HFFc6 (cell line): Measurements from ENCODE around the gene CACNB3. TPM values are rescaled to one million over a fixed set of nuclear protein-coding genes. Genes with fewer than 3 reads are reported as not detected.

Experiments
- DNase-seq: peaks from one replicate; pipeline ENCODE4 v3.0.0-alpha.2; 2018
- H3K27ac Mint-ChIP-seq: 2 replicates; pipeline ENCODE4 v1.8.0; 2020; ENCODE audit warnings: mild to moderate bottlenecking, mixed read lengths
- H3K27me3 Mint-ChIP-seq: 2 replicates; pipeline ENCODE4 v1.8.0; 2021; ENCODE audit warnings: mild to moderate bottlenecking, moderate library complexity, mixed read lengths; ENCODE audit not compliant: insufficient read depth
- H3K36me3 Mint-ChIP-seq: 2 replicates; pipeline ENCODE4 v1.8.0; 2021; ENCODE audit warnings: low read depth, mixed read lengths
- H3K4me1 Mint-ChIP-seq: 2 replicates; pipeline ENCODE4 v1.8.0; 2020; ENCODE audit warnings: low read depth, mixed read lengths
- H3K4me3 Mint-ChIP-seq: 2 replicates; pipeline ENCODE4 v1.8.0; 2020; ENCODE audit warnings: mild to moderate bottlenecking, moderate library complexity, mixed read lengths
- H3K9me3 Mint-ChIP-seq: 2 replicates; pipeline ENCODE4 v1.8.0; 2020; ENCODE audit warnings: mild to moderate bottlenecking, mixed read lengths
- total RNA-seq, 6 experiments: library from RNA; stranded (reverse); fragmentation: NEBNext Ultra II Directional; extraction: Animal tissue kit (Norgen Biotek cat#: 25700); gene quantifications; 2 replicates in 1 of 6; 3 replicates in 5 of 6; pipeline ENCODE4 v1.2.3, GENCODE V29; 2021
- TF ChIP-seq, protein P1 (sequence below): fragments of 200-600 bp; sonication (generic); IDR thresholded peaks from 2 replicates; pipeline ENCODE4 v1.5.0; 2021; ENCODE audit warnings: antibody characterized with exemption, mild to moderate bottlenecking

The CACNB3 gene
- total RNA-seq, 6 experiments from 2014 or later = 32.3 to 44.4 (median 38.4) TPM

- no peak for DNase-seq
Observed at GRCh38 chr12:48816143-48816854, 2.0 kb upstream of the CACNB3 start.

DNA sequence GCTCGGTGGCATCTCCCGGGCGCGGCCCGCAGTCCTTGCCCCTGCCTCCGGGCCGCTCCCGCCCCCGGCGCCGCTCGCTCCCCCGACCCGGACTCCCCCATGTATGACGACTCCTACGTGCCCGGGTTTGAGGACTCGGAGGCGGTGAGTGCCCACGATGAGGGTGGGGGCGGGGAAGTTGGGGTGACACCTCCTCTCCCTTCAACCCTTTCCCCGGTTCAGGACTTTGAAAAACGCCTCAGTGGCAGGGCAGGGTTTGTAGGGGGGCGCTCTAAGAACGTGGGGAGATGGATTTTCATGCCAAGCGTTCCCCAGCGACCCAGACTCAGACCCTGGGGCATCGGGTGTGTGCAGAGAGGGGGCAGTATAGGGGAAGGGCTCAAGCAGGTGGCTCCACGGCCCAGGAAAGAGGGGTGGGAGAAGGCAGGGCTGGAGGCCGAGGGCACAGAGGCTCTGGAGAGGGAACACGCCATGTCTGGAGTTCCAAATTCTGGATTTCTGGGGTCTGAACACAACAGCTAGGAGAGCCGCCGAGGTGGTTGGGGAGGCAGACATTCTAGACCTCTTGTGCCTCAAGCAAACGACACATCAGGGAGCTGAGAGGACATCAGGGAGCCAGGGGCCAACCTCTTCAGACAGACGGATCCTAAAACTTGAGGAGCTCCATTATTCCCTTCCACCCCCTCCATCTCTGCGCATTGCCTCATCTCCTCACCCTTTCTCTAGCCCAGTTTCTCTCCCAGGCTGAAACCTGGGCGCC is 715 bp downstream of the CACNB3 start:
- TF ChIP-seq, protein P1, sequence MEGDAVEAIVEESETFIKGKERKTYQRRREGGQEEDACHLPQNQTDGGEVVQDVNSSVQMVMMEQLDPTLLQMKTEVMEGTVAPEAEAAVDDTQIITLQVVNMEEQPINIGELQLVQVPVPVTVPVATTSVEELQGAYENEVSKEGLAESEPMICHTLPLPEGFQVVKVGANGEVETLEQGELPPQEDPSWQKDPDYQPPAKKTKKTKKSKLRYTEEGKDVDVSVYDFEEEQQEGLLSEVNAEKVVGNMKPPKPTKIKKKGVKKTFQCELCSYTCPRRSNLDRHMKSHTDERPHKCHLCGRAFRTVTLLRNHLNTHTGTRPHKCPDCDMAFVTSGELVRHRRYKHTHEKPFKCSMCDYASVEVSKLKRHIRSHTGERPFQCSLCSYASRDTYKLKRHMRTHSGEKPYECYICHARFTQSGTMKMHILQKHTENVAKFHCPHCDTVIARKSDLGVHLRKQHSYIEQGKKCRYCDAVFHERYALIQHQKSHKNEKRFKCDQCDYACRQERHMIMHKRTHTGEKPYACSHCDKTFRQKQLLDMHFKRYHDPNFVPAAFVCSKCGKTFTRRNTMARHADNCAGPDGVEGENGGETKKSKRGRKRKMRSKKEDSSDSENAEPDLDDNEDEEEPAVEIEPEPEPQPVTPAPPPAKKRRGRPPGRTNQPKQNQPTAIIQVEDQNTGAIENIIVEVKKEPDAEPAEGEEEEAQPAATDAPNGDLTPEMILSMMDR = peak; percentile 56
- Mint-ChIP-seq H3K4me3 (peak overlapping the region; percentile 88), H3K4me1 (peaks cover 31% of the 10 kb centered on the region), H3K27me3 (no peaks in the 10 kb centered on the region; the same call in 1 of the 2 replicates), H3K9me3 (no peaks in the 10 kb centered on the region), H3K36me3 (no peaks in the 10 kb centered on the region), H3K27ac (peak overlapping the region; percentile 26; the same call in 1 of the 2 replicates)
- no peak for DNase-seq

More at GRCh38 chr12:48816143-48816854, 2.0 kb upstream of the CACNB3 start:
- Mint-ChIP-seq H3K36me3 (no peaks in the 10 kb centered on the region; the same call in 1 of the 2 replicates), H3K4me3 (peak overlapping the region; percentile 97), H3K4me1 (peaks cover 45% of the 10 kb centered on the region), H3K9me3 (no peaks in the 10 kb centered on the region), H3K27ac (no peak overlapping the region), H3K27me3 (no peaks in the 10 kb centered on the region; the same call in 1 of the 2 replicates)
- TF ChIP-seq, protein P1 = no peak

GRCh38 chr12:48819986-48820725 is 1.9 kb downstream of the CACNB3 start:
- Mint-ChIP-seq H3K4me3 (no peak overlapping the region; the same call in 1 of the 2 replicates), H3K36me3 (peaks cover 2% of the 10 kb centered on the region; the same call in 1 of the 2 replicates), H3K4me1 (peaks cover 31% of the 10 kb centered on the region), H3K27ac (no peak overlapping the region), H3K27me3 (no peaks in the 10 kb centered on the region; the same call in 1 of the 2 replicates), H3K9me3 (no peaks in the 10 kb centered on the region)
- TF ChIP-seq, protein P1 = no peak
- no peak for DNase-seq

DNA sequence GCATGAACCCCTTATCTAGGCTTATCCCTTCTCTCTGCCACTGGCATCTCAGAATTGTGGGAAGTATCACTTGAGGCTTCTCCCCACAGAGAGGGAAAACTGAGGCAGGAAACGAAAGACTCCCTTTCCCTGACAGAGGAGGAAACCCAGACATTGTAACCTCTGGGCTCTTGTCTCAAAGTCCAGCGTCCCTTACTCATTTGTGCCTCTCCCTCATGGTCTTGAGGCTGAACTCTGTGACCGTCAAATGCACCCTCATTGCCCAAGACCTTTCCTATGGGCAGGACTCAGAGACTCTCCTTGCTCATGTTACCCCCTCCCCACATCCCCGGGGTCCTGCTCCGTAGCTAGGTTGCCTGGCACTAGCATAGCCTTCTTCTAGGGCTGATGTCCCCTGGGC is 3.8 kb downstream of the CACNB3 start:
- H3K27ac Mint-ChIP-seq = no peak overlapping the region
- peaks cover 13% of the 10 kb centered on the region; the same call in 1 of the 2 replicates for H3K36me3 Mint-ChIP-seq
- no peaks in the 10 kb centered on the region for H3K9me3 Mint-ChIP-seq
- no peaks in the 10 kb centered on the region; the same call in none of the 2 replicates for H3K27me3 Mint-ChIP-seq
- TF ChIP-seq, protein P1 = no peak
- no peak for DNase-seq
- H3K4me1 Mint-ChIP-seq = peaks cover 16% of the 10 kb centered on the region
- no peak overlapping the region for H3K4me3 Mint-ChIP-seq

DNA sequence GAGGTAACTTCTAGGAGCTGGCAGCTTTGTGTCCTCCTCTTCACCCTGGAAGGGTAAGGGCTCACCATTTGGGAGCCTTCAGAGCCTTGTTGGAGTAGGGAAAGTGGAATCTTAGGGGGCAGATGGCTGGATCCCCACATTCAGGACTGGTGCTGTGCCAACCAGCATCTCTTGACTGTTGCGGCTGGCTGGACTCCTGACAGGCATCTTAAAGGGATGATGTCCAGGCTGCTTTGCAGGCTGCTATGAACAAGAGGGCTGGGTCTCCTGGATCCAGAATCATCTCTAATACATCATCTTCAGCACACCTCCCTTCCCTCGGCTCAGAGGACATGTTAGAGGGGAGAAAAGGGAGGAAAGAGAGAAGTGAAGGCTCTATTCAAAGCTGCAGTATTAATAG is 4.4 kb downstream of the CACNB3 start:
- H3K36me3 Mint-ChIP-seq = peaks cover 13% of the 10 kb centered on the region; the same call in 1 of the 2 replicates
- no peaks in the 10 kb centered on the region; the same call in none of the 2 replicates for H3K27me3 Mint-ChIP-seq

More for the DNA sequence above, 4.4 kb downstream of the CACNB3 start:
- Mint-ChIP-seq H3K27ac (no peak overlapping the region), H3K9me3 (no peaks in the 10 kb centered on the region), H3K4me1 (peaks cover 10% of the 10 kb centered on the region), H3K4me3 (no peak overlapping the region)
- no peak for DNase-seq
- TF ChIP-seq, protein P1 = no peak
